NB4 (cell line): ENCODE data around the gene ABLIM1.

Experiments used
- CTCF ChIP-seq: IDR thresholded peaks from one replicate; pipeline ENCODE4 v1.5.1; 2012; ENCODE audit warnings: low read depth, low read length
- POLR2A ChIP-seq: IDR thresholded peaks from 2 replicates; pipeline ENCODE4 v1.6.1; 2011; ENCODE audit warnings: mild to moderate bottlenecking; ENCODE audit not compliant: insufficient read length; ENCODE audit errors: extremely low read depth

GRCh38 chr10:114483575-114483974, 174.5 kb downstream of the ABLIM1 start:
- TF ChIP-seq CTCF: no peak
- TF ChIP-seq POLR2A: no peak
